CD4-positive, alpha-beta T cell treated with Interleukin-15 for 4 hours (primary cell): ENCODE measurements around the gene GLUD1.
"Not testable (repeated sequence)": the region's sequence is repeated elsewhere in the genome, so short reads cannot be mapped to it uniquely, and the experiment has no call there.

Source experiments
- DNase-seq: peaks from one replicate; pipeline ENCODE4 v3.0.0-alpha.2; 2020; ENCODE audit warnings: low spot score

GLUD1 gene

DNA sequence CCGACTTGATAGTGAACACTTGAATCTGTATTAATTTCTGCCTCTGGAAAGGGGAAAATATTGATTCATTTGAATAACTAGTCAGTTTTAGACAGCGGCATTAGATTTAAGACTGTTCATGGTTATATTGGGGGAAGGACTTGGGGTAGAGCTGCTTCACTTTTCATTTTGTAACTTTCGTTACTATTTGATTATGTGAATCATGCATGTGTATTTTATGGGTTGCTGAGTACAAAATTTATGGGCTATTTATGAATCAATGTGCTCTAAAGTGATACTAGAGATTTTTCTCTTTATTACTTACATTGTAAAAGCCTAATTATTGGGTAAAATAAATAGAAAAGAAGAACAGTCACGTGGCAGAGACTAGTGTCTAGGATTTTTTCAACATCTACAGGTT is 4.9 kb downstream of the GLUD1 start:
- no peak for DNase-seq

- no peak for DNase-seq
Observed at GRCh38 chr10:87085537-87085936, 9.1 kb downstream of the GLUD1 start.

GRCh38 chr10:87084291-87084782 is 10.3 kb downstream of the GLUD1 start:
- peak; percentile 73 for DNase-seq

DNA sequence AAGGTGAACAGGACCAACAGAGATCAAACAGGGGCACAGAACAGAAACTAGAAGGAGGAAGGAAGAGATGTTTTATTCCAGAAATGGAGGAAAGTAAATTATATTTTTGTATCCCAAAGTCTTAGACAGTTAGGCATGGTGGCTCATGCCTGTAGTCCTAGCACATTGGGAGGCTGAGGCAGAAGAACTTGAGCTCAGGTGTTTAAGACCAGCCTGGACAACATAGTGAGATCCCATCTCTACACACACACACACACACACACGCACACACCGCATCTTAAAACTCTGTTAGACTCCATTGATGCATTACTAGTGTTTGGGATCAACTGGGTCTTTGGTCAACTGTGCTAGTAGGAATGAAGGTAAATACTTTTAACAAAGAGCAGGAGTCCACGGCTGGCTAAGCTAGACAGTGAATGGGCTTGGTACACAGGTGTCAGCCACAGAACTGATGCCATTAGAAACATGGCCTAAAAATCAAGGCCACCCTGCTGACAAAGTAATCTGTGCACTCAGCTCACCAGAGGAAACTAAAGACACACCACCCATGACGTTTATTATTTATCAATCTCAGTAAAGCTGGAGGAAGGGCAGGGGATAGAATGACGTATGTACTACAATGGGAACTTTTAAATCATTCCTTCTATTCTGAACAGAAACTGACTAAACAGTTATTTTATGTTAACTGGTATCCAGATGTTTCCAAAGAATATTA is 10.9 kb downstream of the GLUD1 start:
- peak; percentile 62 for DNase-seq

DNA sequence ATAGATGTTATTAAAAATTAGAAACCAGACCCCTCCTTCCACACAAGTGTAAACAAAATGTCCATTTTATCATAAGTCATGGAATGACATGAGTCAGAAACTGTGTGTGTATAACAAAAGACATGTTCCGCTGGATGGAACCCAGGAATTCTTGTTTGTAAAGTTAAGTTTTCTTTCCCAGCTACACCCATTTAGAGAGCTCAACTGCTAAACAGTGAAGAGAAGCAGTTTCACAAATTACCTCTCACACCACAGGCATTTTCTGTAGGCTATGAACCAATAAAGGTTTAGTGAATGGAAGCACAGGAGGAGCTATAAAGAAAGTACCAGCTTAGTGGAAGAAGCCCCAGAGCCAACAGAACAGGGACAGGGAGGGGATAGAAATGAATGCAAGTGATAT is 12.4 kb downstream of the GLUD1 start:
- not testable (repeated sequence) for DNase-seq

DNA sequence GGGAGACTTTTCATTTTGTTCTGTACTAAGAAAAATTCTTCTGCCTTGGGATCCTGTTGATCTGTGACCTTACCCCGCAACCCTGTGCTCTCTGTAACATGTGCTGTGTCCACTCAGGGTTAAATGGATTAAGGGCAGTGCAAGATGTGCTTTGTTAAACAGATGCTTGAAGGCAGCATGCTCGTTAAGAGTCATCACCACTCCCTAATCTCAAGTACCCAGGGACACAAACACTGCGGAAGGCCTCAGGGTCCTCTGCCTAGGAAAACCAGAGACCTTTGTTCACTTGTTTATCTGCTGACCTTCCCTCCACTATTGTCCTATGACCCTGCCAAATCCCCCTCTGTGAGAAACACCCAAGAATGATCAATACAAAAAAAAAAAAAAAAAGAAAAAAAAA is 13.1 kb downstream of the GLUD1 start:
- DNase-seq = not testable (repeated sequence)

DNA sequence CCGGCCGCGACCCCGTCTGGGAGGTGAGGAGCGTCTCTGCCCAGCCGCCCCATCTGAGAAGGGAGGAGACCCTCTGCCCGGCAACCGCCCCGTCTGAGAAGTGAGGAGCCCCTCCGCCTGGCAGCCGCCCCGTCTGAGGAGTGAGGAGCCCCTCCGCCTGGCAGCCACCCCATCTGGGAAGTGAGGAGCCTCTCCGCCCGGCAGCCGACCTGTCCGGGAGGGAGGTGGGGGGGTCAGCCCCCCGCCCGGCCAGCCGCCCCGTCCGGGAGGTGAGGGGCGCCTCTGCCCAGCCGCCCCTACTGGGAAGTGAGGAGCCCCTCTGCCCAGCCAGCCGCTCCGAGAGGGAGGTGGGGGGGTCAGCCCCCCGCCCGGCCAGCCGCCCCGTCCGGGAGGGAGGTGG is 14.0 kb downstream of the GLUD1 start:
- DNase-seq = not testable (repeated sequence)

DNA sequence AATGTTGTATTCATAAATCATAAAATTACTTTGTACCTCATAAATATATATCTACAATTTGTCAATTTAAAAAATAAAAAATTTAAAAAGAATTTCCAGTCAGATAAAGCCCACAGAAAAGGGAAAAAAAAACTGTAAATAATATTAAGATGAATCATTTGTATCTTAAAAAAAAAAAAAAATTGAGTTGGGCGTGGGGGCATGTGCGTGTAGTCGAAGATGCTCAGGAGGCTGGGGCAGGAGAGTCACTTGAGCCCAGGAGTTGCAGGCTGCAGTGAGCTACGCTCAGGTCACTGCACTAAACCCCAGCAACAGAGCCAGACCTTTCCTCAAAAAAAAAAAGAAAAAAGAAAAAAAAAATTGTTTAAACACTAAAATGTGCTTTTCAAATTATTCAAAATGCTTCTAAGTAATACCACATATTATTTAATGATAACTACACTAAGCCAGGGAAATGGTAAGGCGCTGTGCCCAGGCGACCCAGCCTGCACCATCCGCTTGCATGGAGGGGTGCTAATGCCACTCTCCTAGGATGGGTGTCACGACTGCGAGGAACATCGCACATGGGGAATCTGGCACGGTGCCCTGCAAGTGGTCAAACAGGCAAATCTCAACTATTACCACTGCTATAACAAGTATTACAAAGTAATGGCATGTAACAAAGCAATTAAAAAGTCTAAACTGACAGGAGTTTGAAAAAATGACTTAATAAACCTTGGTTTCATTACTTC is 15.4 kb downstream of the GLUD1 start:
- no peak for DNase-seq

- not testable (repeated sequence) for DNase-seq
Observed at GRCh38 chr10:87076421-87076820, 18.2 kb downstream of the GLUD1 start.

DNA sequence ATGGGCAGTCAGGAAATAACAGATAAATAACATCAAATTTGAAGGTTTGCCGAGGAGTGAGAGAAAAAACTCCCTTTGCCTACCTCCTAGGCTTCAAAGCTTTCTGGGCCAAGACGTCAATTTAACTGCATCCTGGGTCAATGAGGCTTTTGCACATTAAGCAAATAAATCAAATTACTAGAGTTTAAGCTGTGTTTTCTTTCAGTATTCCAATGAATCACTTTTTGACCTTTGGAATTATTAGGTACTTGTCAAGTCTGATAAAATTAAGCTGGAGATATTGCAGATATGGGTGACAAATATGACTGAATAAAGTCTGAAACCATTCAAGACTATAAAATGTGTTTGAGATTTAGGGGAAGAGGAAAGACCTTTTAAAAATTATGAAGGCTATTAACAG is 22.2 kb downstream of the GLUD1 start:
- no peak for DNase-seq

GRCh38 chr10:87068281-87068680 is 26.4 kb downstream of the GLUD1 start:
- no peak for DNase-seq

DNA sequence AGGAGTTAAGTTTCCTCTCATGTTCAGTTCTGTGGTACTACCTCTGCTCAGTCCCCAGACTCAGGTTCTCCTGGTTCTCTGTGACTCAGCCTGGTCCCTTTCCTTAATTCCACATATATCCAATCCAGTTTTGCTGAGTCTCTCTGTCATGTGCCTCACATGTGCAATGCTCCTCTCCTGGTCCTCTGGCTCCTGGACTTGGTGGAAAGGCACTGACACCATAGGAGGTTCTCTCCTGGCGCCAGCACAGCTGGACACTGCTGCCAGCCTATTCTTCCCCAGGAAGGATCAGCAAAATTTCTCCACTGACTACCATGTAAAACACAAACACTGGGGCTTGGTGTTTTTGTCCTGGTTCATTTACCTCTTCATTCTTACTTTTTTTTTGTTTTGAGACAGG is 27.8 kb downstream of the GLUD1 start:
- no peak for DNase-seq

GRCh38 chr10:87066178-87066577 is 28.5 kb downstream of the GLUD1 start:
- no peak for DNase-seq

DNA sequence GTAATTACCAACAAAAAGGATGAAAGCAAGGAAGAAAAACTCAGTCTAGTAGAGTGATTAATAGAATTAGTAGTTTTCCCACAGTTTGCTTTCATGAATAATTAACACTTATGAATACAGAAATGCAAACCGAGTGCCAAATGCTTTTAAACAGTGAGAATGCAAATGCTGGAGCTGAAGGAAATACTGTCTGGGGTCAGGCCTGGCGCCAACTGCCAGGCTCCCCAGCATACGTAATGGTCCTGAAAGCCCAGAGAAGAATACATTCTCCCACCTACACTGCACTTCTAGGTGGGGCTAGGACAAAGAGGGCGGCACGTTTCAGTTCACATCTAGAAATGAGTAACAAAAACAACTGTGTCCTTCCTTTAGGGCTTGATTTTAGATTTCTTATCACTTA is 30.0 kb downstream of the GLUD1 start:
- no peak for DNase-seq

- no peak for DNase-seq
Observed at GRCh38 chr10:87060280-87060928, 34.2 kb downstream of the GLUD1 start.

DNA sequence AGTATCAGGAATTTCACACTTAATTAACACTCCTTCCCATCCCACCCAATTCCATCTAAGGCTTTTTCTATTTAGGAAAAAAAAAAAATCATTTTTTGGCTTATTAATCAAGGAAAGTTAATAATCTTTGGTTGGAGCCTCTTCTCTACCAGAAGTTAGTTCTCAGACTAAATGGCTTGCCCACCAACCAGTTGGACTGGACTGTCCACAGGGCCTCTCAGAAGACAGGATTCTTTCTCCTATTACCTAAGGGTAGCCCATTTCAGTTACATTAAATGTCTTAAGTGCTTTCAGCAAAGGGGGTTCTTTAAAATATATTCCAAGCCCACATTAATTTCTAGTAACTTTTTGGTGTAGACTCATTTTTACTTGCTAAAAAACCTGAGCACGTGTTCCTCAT is 35.2 kb downstream of the GLUD1 start:
- no peak for DNase-seq

DNA sequence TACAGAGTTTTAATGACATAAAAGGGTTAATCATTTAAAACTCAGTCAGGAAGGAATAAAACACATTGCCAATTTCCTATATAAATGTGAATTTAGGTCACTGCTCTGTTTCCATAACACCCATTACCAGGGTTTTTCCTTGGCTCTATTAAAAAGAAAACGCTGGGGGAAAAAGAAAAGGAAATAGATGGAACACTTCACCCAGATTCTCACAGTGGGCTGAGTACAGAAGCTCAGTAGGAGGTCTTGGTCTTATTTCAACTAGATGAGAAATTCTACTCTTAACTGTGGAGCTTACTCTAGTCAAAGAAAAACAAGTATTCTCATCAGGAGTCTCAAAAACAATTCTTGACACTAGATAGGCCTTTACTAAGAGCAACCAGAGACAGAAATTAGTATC is 36.5 kb downstream of the GLUD1 start:
- no peak for DNase-seq

DNA sequence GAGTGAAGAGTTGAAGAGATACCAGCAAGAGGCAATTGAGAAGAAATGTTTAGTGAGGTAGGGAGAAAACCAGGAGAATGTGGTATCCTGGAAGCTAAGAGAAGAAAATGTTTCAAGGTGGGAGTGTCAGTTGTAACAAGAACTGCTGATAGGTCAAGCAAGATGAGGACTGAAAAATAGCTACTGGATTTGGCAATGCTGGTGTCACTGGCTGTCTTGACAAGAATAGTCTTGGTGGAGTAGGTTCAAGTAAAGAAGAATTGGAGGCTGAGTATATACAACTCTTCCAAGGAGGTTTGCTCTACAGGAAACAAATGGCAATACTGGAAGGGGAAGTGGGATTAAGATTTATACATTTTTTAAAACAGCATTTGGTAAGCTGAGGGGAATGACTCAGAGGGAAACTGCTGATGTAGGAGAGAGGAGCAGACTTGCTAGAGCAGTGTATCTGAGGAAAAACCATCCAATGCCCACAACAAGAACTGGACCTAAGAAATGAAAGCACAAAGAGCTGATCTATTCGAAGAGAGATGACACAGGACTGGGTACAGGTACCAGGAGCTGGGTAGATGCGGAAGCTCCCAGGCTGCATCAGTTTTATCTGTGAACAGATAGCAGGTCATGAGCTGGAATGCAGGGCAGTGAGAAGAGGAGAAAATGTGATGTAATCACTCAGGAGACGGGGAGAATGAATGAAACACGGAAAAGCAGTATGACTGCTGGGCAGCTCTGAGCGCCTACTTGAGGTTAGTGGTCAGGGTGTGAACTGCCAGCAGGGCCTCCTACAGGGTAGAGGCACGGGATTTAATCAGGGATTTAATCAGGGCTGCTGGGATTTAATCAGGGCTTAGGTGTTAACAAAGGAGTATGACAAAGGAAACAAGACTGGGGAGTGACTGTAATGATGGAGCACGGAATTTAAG is 40.0 kb downstream of the GLUD1 start:
- DNase-seq = no peak

GRCh38 chr10:87053577-87054181 is 41.0 kb downstream of the GLUD1 start:
- DNase-seq = no peak

- no peak for DNase-seq
Observed at GRCh38 chr10:87053111-87053510, 41.5 kb downstream of the GLUD1 start.

- DNase-seq = no peak
Observed at GRCh38 chr10:87045434-87045938, 49.2 kb downstream of the GLUD1 start.
